Effector memory CD8-positive, alpha-beta T cell (primary cell): Measurements from ENCODE around the gene GTPBP4.

Experiments
- ATAC-seq: fragments of 150-1000 bp; cut with Tn5 transposase; replicated peaks from 2 replicates; pipeline ENCODE4 v1.10.0; 2021; ENCODE audit warnings: mild to moderate bottlenecking, moderate library complexity
- DNase-seq, 3 experiments: peaks; one replicate each; pipeline ENCODE4 v3.0.0; 2021
- H3K27ac Mint-ChIP-seq, 2 donors: one replicate each; pipeline ENCODE4 v1.8.0; 2022; ENCODE audit warnings: mild to moderate bottlenecking in 2 of 2, mixed read lengths in 2 of 2, moderate library complexity in 2 of 2
- H3K27me3 Mint-ChIP-seq, 2 donors: one replicate each; pipeline ENCODE4 v1.8.0; 2022; ENCODE audit warnings: mixed read lengths in 2 of 2
- H3K36me3 Mint-ChIP-seq: one replicate; pipeline ENCODE4 v1.8.0; 2022; ENCODE audit warnings: mild to moderate bottlenecking, moderate library complexity, mixed read lengths; ENCODE audit not compliant: insufficient read depth
- H3K4me1 Mint-ChIP-seq, 2 donors: one replicate each; pipeline ENCODE4 v1.8.0; 2022; ENCODE audit warnings: low read depth in 2 of 2, mixed read lengths in 2 of 2
- H3K4me3 Mint-ChIP-seq, 2 donors: one replicate each; pipeline ENCODE4 v1.8.0; 2022; ENCODE audit warnings: mild to moderate bottlenecking in 2 of 2, mixed read lengths in 2 of 2, moderate library complexity in 2 of 2
- H3K9me3 Mint-ChIP-seq, 2 donors: one replicate each; pipeline ENCODE4 v1.8.0; 2022; ENCODE audit warnings: mixed read lengths in 2 of 2

GTPBP4 gene

GRCh38 chr10:971150-971542 lies 17.1 kb upstream of the GTPBP4 start:
- ATAC-seq = no peak
- no peaks in the 10 kb centered on the region for H3K9me3 Mint-ChIP-seq
- no peak overlapping the region for H3K27ac Mint-ChIP-seq
- H3K4me3 Mint-ChIP-seq = no peak overlapping the region
- H3K36me3 Mint-ChIP-seq = peaks cover 4% of the 10 kb centered on the region
- H3K4me1 Mint-ChIP-seq = peaks cover 0 to 4% of the 10 kb centered on the region in 2 donors
- DNase-seq = no peak
- peaks cover 27 to 50% of the 10 kb centered on the region in 2 donors for H3K27me3 Mint-ChIP-seq

- DNase-seq = no peak
- Mint-ChIP-seq H3K36me3 (peaks cover 4% of the 10 kb centered on the region), H3K4me1 (peaks cover 0 to 4% of the 10 kb centered on the region in 2 donors), H3K4me3 (no peak overlapping the region), H3K27ac (no peak overlapping the region), H3K9me3 (no peaks in the 10 kb centered on the region), H3K27me3 (peaks cover 24 to 45% of the 10 kb centered on the region in 2 donors)
- ATAC-seq = no peak
Measured at GRCh38 chr10:971613-972012, 16.6 kb upstream of the GTPBP4 start.

- no peak for ATAC-seq
- Mint-ChIP-seq H3K27me3 (peaks cover 18 to 36% of the 10 kb centered on the region in 2 donors), H3K4me1 (no peaks in the 10 kb centered on the region), H3K9me3 (no peaks in the 10 kb centered on the region), H3K27ac (no peak overlapping the region), H3K36me3 (peaks cover 2% of the 10 kb centered on the region), H3K4me3 (no peak overlapping the region)
- DNase-seq = no peak
Measured at GRCh38 chr10:972763-973162, 15.5 kb upstream of the GTPBP4 start.

- no peak for DNase-seq
- no peak overlapping the region for H3K27ac Mint-ChIP-seq
- no peak for ATAC-seq
- peaks cover 5 to 7% of the 10 kb centered on the region in 2 donors for H3K9me3 Mint-ChIP-seq
- no peaks in the 10 kb centered on the region for H3K4me1 Mint-ChIP-seq
- no peak overlapping the region for H3K4me3 Mint-ChIP-seq
- H3K36me3 Mint-ChIP-seq = no peaks in the 10 kb centered on the region
- peaks cover 8 to 24% of the 10 kb centered on the region in 2 donors for H3K27me3 Mint-ChIP-seq
Measured at GRCh38 chr10:974038-974784, 14.0 kb upstream of the GTPBP4 start.

GRCh38 chr10:974785-975074 lies 13.5 kb upstream of the GTPBP4 start:
- Mint-ChIP-seq H3K27me3 (peaks cover 2 to 19% of the 10 kb centered on the region in 2 donors), H3K27ac (no peak overlapping the region), H3K4me1 (no peaks in the 10 kb centered on the region), H3K36me3 (no peaks in the 10 kb centered on the region), H3K9me3 (peaks cover 6 to 10% of the 10 kb centered on the region in 2 donors), H3K4me3 (no peak overlapping the region)
- DNase-seq = no peak
- ATAC-seq = no peak

GRCh38 chr10:976316-976715 lies 11.9 kb upstream of the GTPBP4 start:
- no peaks in the 10 kb centered on the region for H3K4me1 Mint-ChIP-seq
- ATAC-seq (no peak), DNase-seq (no peak)
- H3K27ac Mint-ChIP-seq = no peak overlapping the region
- H3K4me3 Mint-ChIP-seq = no peak overlapping the region
- peaks cover 10% of the 10 kb centered on the region in 2 donors for H3K9me3 Mint-ChIP-seq
- H3K27me3 Mint-ChIP-seq = peaks cover 0 to 14% of the 10 kb centered on the region in 2 donors
- no peaks in the 10 kb centered on the region for H3K36me3 Mint-ChIP-seq

- no peaks in the 10 kb centered on the region for H3K4me1 Mint-ChIP-seq
- DNase-seq (no peak), ATAC-seq (no peak)
- no peaks in the 10 kb centered on the region for H3K27me3 Mint-ChIP-seq
- no peak overlapping the region for H3K27ac Mint-ChIP-seq
- H3K4me3 Mint-ChIP-seq = no peak overlapping the region
- H3K9me3 Mint-ChIP-seq = peaks cover 10% of the 10 kb centered on the region in 2 donors
- H3K36me3 Mint-ChIP-seq = no peaks in the 10 kb centered on the region
Measured at GRCh38 chr10:978826-979421, 9.3 kb upstream of the GTPBP4 start.

- H3K36me3 Mint-ChIP-seq = no peaks in the 10 kb centered on the region
- peaks cover 10% of the 10 kb centered on the region in 2 donors for H3K9me3 Mint-ChIP-seq
- DNase-seq = no peak
- ATAC-seq = no peak
- no peaks in the 10 kb centered on the region for H3K4me1 Mint-ChIP-seq
- no peak overlapping the region for H3K27ac Mint-ChIP-seq
- no peaks in the 10 kb centered on the region for H3K27me3 Mint-ChIP-seq
- H3K4me3 Mint-ChIP-seq = no peak overlapping the region
Measured at GRCh38 chr10:980468-981093, 7.7 kb upstream of the GTPBP4 start.

GRCh38 chr10:983401-983800 lies 4.8 kb upstream of the GTPBP4 start:
- Mint-ChIP-seq H3K4me3 (no peak overlapping the region), H3K36me3 (peaks cover 7% of the 10 kb centered on the region), H3K9me3 (peaks cover 10% of the 10 kb centered on the region in 2 donors), H3K27ac (peak overlapping the region in 1 of 2 donors; percentile 10), H3K27me3 (no peaks in the 10 kb centered on the region), H3K4me1 (peaks cover 12% of the 10 kb centered on the region in 2 donors)
- ATAC-seq (no peak), DNase-seq (no peak)

GRCh38 chr10:983971-984655 lies 4.1 kb upstream of the GTPBP4 start:
- no peaks in the 10 kb centered on the region for H3K27me3 Mint-ChIP-seq
- H3K4me1 Mint-ChIP-seq = peaks cover 13 to 16% of the 10 kb centered on the region in 2 donors
- peaks cover 14% of the 10 kb centered on the region for H3K36me3 Mint-ChIP-seq
- DNase-seq (no peak), ATAC-seq (no peak)
- peaks cover 4 to 5% of the 10 kb centered on the region in 2 donors for H3K9me3 Mint-ChIP-seq
- H3K27ac Mint-ChIP-seq = no peak overlapping the region
- no peak overlapping the region for H3K4me3 Mint-ChIP-seq

GRCh38 chr10:985361-985760 lies 2.9 kb upstream of the GTPBP4 start:
- no peak overlapping the region for H3K27ac Mint-ChIP-seq
- ATAC-seq (no peak), DNase-seq (no peak)
- H3K27me3 Mint-ChIP-seq = no peaks in the 10 kb centered on the region
- peaks cover 0 to 4% of the 10 kb centered on the region in 2 donors for H3K9me3 Mint-ChIP-seq
- H3K4me1 Mint-ChIP-seq = peaks cover 23 to 26% of the 10 kb centered on the region in 2 donors
- peaks cover 20% of the 10 kb centered on the region for H3K36me3 Mint-ChIP-seq
- H3K4me3 Mint-ChIP-seq = no peak overlapping the region

GRCh38 chr10:986137-986825 lies 2.0 kb upstream of the GTPBP4 start:
- Mint-ChIP-seq H3K27ac (peak overlapping the region in 1 of 2 donors; percentile 99), H3K4me3 (peak overlapping the region; percentile 52 to 95), H3K4me1 (peaks cover 27 to 33% of the 10 kb centered on the region in 2 donors), H3K36me3 (peaks cover 21% of the 10 kb centered on the region), H3K27me3 (no peaks in the 10 kb centered on the region), H3K9me3 (no peaks in the 10 kb centered on the region)
- DNase-seq (no peak), ATAC-seq (no peak)
